Stimulated activated effector memory CD8-positive, alpha-beta T cell treated with anti-CD3 and anti-CD28 coated beads, Interleukin-12 subunit alpha, Interleukin-12 subunit beta, amount 100 ng/mL, for 72 hours (primary cell): Measurements from ENCODE around the gene ACVR2A.

Experiments used
- ATAC-seq: fragments of 150-1000 bp; cut with Tn5 transposase; 2 replicates; pipeline ENCODE4 v1.10.0; 2021
- DNase-seq, 2 donors: peaks; one replicate each; pipeline ENCODE4 v3.0.0; 2021 to 2022; ENCODE audit warnings: low spot score in 2 of 2
- H3K27ac Mint-ChIP-seq: one replicate; pipeline ENCODE4 v1.8.0; 2022; ENCODE audit warnings: mild to moderate bottlenecking, mixed read lengths
- H3K36me3 Mint-ChIP-seq: one replicate; pipeline ENCODE4 v1.8.0; 2022; ENCODE audit warnings: mild to moderate bottlenecking, mixed read lengths
- H3K4me1 Mint-ChIP-seq: one replicate; pipeline ENCODE4 v1.8.0; 2022; ENCODE audit warnings: mixed read lengths
- H3K4me3 Mint-ChIP-seq: one replicate; pipeline ENCODE4 v1.8.0; 2022; ENCODE audit warnings: mild to moderate bottlenecking, mixed read lengths
- H3K9me3 Mint-ChIP-seq: one replicate; pipeline ENCODE4 v1.8.0; 2022; ENCODE audit warnings: mixed read lengths

ACVR2A gene

GRCh38 chr2:147846412-147847081, 1.7 kb downstream of the ACVR2A start:
- Mint-ChIP-seq H3K4me1 (peaks cover 36% of the 10 kb centered on the region), H3K36me3 (peaks cover 9% of the 10 kb centered on the region), H3K27ac (no peak overlapping the region), H3K4me3 (peak overlapping the region; percentile 87), H3K9me3 (no peaks in the 10 kb centered on the region)
- ATAC-seq: no peak
- no peak for DNase-seq

DNA sequence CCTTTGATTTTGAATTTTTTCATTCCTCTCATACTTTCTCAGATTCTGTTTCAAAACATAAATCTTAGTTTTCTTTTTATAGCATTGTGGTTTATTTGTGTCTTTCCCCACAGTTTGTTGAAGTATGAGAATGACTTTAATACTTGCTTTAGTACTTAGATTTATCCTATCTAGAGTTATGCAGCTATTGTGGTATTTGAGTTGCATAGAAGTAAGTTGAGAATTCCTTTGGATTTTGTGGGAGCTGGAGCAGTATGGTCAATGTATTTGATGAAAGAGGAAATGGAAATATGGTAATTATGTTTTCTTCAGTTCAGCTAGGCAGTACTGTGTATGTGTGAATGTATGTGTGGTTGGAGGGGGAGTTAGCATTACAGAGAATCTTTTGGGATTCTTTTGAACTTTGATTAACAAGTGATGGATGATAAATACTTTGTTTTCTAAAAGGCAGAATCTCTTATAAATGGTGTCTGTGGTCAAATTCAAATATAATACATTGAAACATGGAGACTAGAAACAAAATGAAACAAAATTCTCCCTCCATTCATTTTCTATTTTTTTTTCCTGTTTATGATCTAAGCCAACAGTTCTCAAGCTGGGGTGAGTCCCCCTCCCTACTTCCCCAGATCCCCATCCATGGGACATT, 3.0 kb downstream of the ACVR2A start:
- no peak overlapping the region for H3K4me3 Mint-ChIP-seq
- no peak for ATAC-seq
- no peak overlapping the region for H3K27ac Mint-ChIP-seq
- H3K4me1 Mint-ChIP-seq: peaks cover 36% of the 10 kb centered on the region
- no peaks in the 10 kb centered on the region for H3K9me3 Mint-ChIP-seq
- DNase-seq: no peak
- peaks cover 9% of the 10 kb centered on the region for H3K36me3 Mint-ChIP-seq

- ATAC-seq (no peak), DNase-seq (no peak)
- Mint-ChIP-seq H3K27ac (no peak overlapping the region), H3K4me1 (peaks cover 28% of the 10 kb centered on the region), H3K4me3 (no peak overlapping the region), H3K9me3 (no peaks in the 10 kb centered on the region), H3K36me3 (no peaks in the 10 kb centered on the region)
Measured at GRCh38 chr2:147850838-147851237, 6.0 kb downstream of the ACVR2A start.

- no peak for DNase-seq
- peaks cover 24% of the 10 kb centered on the region for H3K4me1 Mint-ChIP-seq
- H3K4me3 Mint-ChIP-seq: no peak overlapping the region
- no peaks in the 10 kb centered on the region for H3K9me3 Mint-ChIP-seq
- H3K27ac Mint-ChIP-seq: no peak overlapping the region
- H3K36me3 Mint-ChIP-seq: no peaks in the 10 kb centered on the region
- no peak for ATAC-seq
Measured at GRCh38 chr2:147851244-147851930, 6.6 kb downstream of the ACVR2A start.

GRCh38 chr2:147854557-147855134, 9.8 kb downstream of the ACVR2A start:
- no peaks in the 10 kb centered on the region for H3K9me3 Mint-ChIP-seq
- H3K27ac Mint-ChIP-seq: no peak overlapping the region
- no peak overlapping the region for H3K4me3 Mint-ChIP-seq
- peaks cover 11% of the 10 kb centered on the region for H3K4me1 Mint-ChIP-seq
- ATAC-seq (peak; percentile 83), DNase-seq (no peak)
- no peaks in the 10 kb centered on the region for H3K36me3 Mint-ChIP-seq

DNA sequence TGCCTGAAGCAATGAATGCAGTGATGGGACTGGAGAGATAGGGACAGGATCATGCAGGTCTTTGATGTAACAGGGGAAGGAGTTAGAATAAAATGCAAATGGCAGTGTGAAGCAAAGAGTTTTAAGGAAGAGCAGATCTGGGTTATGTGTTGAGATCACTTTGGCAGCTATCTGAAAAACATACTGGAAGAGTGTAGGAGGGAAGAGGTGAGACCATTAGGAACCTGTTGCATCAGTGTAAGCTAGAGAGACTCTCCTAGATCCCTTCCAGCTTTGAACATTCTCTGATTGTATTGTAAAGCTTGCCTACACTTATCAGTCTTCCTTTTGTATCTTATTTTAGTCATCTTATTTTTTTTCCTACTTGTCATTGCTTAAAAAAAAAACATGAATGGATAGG, 10.5 kb downstream of the ACVR2A start:
- ATAC-seq (no peak), DNase-seq (no peak)
- H3K27ac Mint-ChIP-seq: no peak overlapping the region
- H3K36me3 Mint-ChIP-seq: no peaks in the 10 kb centered on the region
- H3K4me1 Mint-ChIP-seq: peaks cover 4% of the 10 kb centered on the region
- no peak overlapping the region for H3K4me3 Mint-ChIP-seq
- H3K9me3 Mint-ChIP-seq: no peaks in the 10 kb centered on the region

DNA sequence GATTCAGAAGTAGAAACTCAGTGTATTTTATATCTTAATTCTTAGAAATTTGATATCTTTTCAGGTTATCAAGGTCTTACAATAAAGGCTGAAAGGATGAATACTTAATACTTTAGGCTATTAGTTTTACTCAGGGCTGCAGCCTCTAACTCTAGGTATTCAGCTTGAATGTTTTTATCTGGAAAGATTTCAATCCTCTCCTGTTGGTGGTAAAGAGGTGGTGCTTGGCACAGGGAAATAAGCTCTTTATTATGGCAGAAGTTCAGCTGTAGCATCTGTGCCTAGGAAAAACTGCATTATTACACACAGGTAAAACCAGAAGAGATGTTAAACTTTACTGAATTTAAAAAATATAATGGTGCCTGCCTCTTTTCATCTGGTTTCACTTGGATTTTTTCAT, 11.1 kb downstream of the ACVR2A start:
- no peak for ATAC-seq
- no peaks in the 10 kb centered on the region for H3K36me3 Mint-ChIP-seq

GRCh38 chr2:147860009-147860408, 15.2 kb downstream of the ACVR2A start:
- Mint-ChIP-seq H3K4me3 (no peak overlapping the region), H3K27ac (no peak overlapping the region), H3K4me1 (no peaks in the 10 kb centered on the region), H3K36me3 (no peaks in the 10 kb centered on the region), H3K9me3 (no peaks in the 10 kb centered on the region)
- ATAC-seq (no peak), DNase-seq (no peak)

More for the DNA sequence above, 11.1 kb downstream of the ACVR2A start:
- H3K9me3 Mint-ChIP-seq: no peaks in the 10 kb centered on the region
- H3K27ac Mint-ChIP-seq: no peak overlapping the region
- H3K4me1 Mint-ChIP-seq: no peaks in the 10 kb centered on the region
- no peak for DNase-seq
- no peak overlapping the region for H3K4me3 Mint-ChIP-seq

DNA sequence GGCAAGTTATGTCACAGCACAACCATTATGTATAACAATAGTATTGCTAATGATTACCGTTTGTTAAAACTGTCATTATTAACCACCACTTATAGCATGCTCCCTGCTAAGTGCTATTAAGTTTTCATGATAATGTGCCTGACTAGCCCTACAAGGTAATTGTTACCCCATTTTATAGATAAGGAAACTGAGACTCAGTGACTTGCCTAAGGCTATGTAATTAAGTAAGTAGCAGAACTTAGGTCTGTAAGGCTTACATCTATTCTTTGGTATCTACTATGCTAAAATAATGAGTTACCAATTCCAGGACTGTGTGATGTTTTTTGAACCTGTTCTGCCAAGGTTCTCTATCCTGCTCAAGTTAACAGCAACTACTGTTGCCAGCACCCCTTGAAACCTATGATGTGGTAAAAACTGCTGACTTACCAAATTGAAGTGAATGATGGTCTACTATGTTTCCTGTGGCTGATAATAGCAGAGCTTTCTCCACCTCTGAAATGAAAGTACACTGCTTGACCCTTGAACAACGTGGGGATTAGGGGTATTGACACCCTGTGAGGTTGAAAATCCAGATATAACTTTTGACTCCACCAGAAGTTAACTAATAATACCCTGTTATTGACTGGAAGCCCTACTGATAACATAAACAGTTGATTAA, 18.2 kb downstream of the ACVR2A start:
- ATAC-seq (no peak), DNase-seq (no peak)
- H3K36me3 Mint-ChIP-seq: no peaks in the 10 kb centered on the region
- no peaks in the 10 kb centered on the region for H3K4me1 Mint-ChIP-seq
- no peak overlapping the region for H3K4me3 Mint-ChIP-seq
- H3K9me3 Mint-ChIP-seq: no peaks in the 10 kb centered on the region
- H3K27ac Mint-ChIP-seq: no peak overlapping the region

- no peaks in the 10 kb centered on the region for H3K36me3 Mint-ChIP-seq
- DNase-seq (no peak), ATAC-seq (peak; percentile 70)
- no peaks in the 10 kb centered on the region for H3K4me1 Mint-ChIP-seq
- no peaks in the 10 kb centered on the region for H3K9me3 Mint-ChIP-seq
- no peak overlapping the region for H3K4me3 Mint-ChIP-seq
- H3K27ac Mint-ChIP-seq: no peak overlapping the region
Measured at GRCh38 chr2:147863835-147864234, 19.0 kb downstream of the ACVR2A start.

- Mint-ChIP-seq H3K9me3 (no peaks in the 10 kb centered on the region), H3K27ac (no peak overlapping the region), H3K4me3 (no peak overlapping the region), H3K4me1 (no peaks in the 10 kb centered on the region), H3K36me3 (no peaks in the 10 kb centered on the region)
- no peak for ATAC-seq
- no peak for DNase-seq
Measured at GRCh38 chr2:147865560-147865959, 20.7 kb downstream of the ACVR2A start.

DNA sequence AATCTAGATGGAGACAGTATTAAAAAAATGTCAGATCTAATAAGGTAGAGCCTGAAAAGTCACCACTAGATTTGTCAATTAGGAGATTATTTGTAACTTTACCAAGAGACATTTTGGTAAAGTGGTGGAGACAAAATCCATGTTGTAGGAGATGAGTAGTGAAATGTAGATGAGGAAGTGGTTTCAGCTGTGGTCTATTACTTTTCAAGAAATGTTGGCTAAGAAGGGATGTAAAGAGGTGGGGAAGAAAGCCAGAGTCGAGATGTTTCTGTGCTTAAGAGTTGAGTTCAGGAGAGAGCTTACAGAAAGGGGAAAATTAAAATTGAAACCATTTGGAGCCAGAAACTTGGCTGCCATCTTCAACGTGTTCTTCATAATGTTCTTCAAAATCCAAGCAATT, 22.2 kb downstream of the ACVR2A start:
- Mint-ChIP-seq H3K4me3 (no peak overlapping the region), H3K4me1 (no peaks in the 10 kb centered on the region), H3K36me3 (no peaks in the 10 kb centered on the region), H3K9me3 (no peaks in the 10 kb centered on the region), H3K27ac (no peak overlapping the region)
- no peak for ATAC-seq
- DNase-seq: no peak

DNA sequence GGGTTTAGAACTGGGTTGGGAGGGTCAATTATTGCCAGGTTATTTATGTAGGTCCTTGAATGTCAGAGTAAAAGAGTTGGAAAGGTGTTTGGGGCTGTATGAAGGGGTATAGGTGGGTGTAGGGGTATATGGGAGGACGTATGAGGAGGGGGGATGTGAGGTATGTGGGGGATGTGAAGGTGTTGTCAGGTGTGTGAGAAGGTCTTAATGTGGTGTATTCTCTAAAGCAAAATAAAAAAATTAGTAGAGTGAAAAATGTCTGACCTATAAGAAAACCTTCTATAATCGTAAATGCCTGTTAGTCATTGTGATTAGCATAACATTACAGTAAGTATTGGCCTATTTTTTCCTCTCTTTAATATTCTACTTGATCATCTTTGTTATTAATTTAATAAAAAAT, 25.1 kb downstream of the ACVR2A start:
- Mint-ChIP-seq H3K4me3 (no peak overlapping the region), H3K9me3 (no peaks in the 10 kb centered on the region), H3K4me1 (no peaks in the 10 kb centered on the region), H3K27ac (no peak overlapping the region), H3K36me3 (no peaks in the 10 kb centered on the region)
- DNase-seq: no peak
- ATAC-seq: no peak

GRCh38 chr2:147872967-147873366, 28.1 kb downstream of the ACVR2A start:
- no peaks in the 10 kb centered on the region for H3K9me3 Mint-ChIP-seq
- H3K4me1 Mint-ChIP-seq: no peaks in the 10 kb centered on the region
- DNase-seq: no peak
- no peak overlapping the region for H3K4me3 Mint-ChIP-seq
- no peaks in the 10 kb centered on the region for H3K36me3 Mint-ChIP-seq
- no peak for ATAC-seq
- no peak overlapping the region for H3K27ac Mint-ChIP-seq

- Mint-ChIP-seq H3K36me3 (no peaks in the 10 kb centered on the region), H3K9me3 (no peaks in the 10 kb centered on the region), H3K4me3 (no peak overlapping the region)
Measured at GRCh38 chr2:147873859-147874483, 29.1 kb downstream of the ACVR2A start.

More at GRCh38 chr2:147873859-147874483, 29.1 kb downstream of the ACVR2A start:
- Mint-ChIP-seq H3K4me1 (no peaks in the 10 kb centered on the region), H3K27ac (no peak overlapping the region)
- no peak for DNase-seq
- no peak for ATAC-seq
